ENCODE data around the gene RPE65.
A peak's percentile ranks its signal among the peaks of the same experiment; 100 is the strongest.
"Not testable (repeated sequence)": the region's sequence is repeated elsewhere in the genome, so short reads cannot be mapped to it uniquely, and the experiment has no call there.

The RPE65 gene

DNA sequence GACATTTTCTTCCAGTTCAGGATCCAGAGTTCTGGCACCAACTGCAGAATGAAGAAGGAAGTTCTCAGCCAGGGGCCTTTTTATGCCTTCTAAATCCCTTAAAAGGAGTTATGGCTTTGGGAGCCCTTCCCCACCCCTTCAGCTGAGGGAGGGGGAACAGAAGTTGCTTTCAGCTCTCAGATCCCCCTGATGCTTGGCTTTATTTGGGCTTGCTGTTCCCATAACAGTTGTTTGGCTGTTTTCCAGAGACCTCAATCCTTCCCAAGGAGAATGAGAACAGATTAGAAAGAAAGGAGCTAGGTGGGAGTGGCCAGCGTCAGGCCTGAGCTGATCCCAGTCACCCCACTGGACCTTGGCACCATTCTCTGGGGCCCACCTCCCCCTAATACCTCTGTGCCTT is at the start of gene RPE65:
RPE65 (minus strand) TSS at position 54 of the 400 bp plus-strand sequence; CDS start at position 5, 49 bp downstream.
- DNase-seq (ENCODE audit: low read depth in 3 of 3) = no peak

DNA sequence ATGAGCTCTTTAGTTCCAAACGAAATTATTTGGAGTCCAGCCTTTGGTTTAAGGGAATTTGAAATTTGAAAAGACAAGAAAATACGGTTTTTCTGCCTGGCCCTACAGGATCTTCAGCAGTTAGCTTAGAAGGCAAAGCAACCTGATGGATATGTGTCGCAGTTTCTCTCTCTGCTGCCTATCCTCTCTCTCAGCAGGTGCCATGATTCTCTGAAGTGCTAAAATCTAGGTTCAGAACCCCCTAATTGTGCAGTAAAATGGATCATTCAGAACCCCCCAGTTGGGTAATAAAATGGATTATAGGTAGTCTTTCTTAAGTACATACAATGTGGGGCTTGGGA is 47.6 kb upstream of the RPE65 start:
- no peak for DNase-seq (ENCODE audit: low read depth in 3 of 3)

DNA sequence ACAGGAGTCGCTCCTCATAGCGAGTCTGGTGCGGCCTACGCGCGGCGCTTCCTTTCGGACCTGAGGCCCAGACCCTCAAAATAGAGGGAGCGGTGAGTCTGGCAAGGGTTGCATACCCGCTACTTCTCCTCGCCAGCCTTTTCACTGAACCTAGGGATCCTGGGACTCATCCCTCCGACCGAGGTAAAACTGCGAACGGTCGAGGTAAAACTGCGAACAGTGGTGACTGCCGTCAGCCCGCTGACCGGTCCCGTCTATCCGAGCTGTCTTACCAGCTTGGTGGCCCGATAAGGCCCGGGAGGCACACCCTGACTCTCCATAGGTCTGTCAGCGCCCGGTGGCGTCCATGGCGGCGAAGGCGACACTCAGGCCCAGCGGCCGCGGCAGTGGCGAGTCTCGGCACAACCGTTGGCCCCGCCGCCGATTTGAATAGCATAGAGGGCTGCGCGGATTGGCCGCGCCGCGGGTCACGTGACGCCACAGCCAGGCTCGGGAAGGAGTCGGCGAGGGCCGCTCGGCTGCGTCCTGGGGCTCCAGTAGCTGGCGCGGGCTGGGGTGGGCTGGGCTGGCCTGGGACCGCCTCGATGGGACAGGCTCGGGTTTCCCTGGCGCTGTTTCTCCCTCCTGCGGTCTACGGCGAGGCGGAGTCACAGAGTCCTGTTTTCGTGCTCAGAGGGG is 47.1 kb upstream of the RPE65 start, which contains the start of gene DEPDC1:
DEPDC1 (minus strand) TSS at position 403 of the 678 bp plus-strand sequence; CDS start at position 320, 83 bp downstream.
- DNase-seq (ENCODE audit: low read depth in 3 of 3) = peak; percentile 36 to 51 (median 49)

DNA sequence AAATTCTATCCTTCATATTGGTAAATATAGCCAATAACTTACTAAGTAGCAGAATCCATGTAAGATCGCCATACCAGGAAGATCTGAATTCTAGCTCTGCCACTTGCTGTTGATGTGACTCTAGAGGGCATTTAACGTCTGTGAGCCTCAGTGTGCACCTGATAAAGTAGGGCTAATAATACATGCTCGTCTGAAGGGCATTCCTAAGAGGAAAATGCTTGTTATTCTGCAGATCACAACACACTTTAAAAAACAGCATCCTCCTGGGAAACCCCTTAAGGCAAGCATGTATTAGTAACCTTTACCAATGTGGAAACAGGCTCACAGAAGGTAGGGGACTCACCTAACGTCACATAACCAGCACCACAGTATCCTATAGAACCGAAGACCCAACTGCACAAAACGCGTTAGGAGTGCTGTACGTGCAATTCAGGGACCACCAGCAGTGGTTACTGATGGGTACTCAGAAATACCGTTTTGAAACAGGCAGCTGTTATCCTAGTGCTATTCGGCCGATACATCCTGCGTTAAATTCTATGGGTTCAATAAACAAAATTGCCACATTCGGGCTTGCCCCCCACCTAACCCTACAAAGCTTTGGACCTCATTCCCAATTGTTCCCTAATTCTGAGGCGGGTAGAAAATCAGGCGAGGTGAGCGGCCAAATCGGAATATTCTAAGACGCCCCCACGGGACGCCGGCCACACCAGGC is 46.4 kb upstream of the RPE65 start:
- no peak for DNase-seq (ENCODE audit: low read depth in 3 of 3)

DNA sequence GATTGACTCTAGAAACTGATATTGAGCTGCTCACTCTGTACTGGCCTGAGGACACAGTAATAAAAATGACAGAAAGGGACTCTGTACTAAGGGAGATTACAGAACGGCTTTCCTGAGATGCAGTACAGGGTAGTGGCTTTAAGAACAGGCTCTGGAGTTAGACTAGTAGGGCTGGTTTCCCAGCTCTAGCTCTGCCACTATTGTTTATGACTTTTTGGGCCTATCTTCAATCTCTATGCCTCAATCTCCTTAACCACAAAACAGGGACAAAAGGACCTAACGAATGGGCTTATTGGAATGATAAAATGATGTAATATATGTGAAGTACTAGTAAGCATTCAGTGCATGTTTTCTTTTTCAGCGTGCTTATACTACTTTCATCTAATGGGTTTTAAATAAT is 45.8 kb upstream of the RPE65 start:
- DNase-seq (ENCODE audit: low read depth in 3 of 3) = no peak

DNA sequence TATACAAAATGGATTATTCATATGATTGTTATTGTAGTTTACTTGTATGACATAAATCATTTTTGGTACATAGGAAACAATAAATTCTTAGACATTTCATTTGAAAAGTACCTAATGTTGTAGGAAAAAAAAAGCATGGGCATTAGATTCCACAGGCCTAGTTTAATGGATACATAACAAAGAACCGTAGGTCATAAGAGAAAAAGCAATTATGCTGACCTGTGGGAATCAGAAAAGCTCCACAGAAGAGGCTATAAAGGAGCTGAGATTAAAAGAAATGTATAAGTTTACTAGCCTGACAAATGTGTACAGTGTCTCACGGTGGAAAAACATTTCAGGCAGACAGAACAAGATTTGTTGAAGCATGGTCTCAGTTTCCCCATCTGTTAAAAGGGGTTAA is 43.4 kb upstream of the RPE65 start:
- DNase-seq (ENCODE audit: low read depth in 3 of 3) = no peak

DNA sequence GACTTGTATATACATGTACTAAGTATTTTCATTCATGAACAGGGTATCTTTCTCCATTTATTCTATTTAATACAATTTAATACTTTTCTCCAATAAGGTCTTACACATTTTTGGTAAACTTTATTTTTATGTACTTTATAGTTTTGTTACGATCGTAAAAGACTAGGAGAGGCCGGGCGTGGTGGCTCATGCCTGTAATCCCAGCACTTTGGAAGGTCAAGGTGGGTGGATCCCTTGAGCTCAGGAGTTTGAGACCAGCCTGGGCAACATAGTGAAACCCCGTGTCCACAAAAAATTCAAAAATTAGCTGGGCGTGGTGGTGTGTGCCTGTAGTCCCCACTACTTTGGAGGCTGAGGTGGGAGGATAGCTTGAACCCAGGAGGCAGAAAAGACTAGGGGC is 42.5 kb upstream of the RPE65 start:
- DNase-seq (ENCODE audit: low read depth in 3 of 3) = not testable (repeated sequence)

DNA sequence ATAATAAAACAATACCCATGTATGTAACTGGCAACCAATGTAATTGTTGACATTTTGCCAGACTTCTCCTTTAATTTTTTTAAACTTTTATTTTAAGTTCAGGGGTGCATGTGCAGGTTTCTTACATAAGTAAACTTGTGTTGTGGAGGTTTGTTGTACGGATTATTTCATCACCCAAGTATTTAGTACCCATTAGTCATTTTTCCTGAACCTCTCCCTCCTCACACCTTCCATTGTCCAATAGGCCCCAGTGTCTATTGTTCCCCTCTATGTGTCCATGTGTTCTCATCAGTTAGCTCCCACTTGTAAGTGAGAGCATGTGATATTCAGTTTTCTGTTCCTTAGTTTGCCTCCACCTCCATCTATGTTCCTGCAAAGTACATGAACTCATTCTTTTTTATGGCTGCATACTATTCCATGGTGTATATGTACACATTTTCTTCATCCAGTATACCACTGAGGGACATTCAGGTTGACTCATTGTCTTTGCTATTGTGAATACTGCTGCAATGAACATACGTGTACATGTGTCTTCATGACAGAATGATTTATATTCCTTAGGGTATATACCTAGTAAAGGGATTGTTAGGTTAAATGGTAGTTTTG is 40.4 kb upstream of the RPE65 start:
- DNase-seq (ENCODE audit: low read depth in 3 of 3) = no peak

DNA sequence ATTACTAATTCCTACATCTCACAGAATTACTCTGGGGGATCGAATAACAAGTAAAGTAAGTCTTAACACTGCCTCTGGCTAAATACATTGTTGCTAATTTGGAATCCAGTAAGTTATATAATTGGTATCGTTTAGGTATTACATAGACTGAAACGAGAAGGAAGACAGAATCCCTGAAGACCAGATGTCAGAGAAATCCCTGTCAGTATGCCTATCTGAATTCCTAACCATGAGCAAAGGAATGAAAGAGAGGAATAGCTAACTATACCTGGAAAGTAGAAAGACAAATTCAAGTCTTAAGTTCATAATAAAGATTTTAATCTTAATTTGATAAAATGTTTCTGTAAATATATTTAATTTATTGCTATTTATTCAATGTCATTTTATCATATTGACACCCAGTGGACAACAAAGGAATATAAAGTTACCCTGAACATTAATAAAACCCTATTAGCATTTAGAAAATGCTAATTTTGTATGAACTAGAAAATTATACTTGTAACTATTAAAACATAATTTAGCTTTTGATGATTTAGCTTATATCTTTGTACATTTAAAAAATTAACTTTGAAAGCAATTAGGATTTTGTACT is 35.8 kb upstream of the RPE65 start:
- DNase-seq (ENCODE audit: low read depth in 3 of 3) = no peak

DNA sequence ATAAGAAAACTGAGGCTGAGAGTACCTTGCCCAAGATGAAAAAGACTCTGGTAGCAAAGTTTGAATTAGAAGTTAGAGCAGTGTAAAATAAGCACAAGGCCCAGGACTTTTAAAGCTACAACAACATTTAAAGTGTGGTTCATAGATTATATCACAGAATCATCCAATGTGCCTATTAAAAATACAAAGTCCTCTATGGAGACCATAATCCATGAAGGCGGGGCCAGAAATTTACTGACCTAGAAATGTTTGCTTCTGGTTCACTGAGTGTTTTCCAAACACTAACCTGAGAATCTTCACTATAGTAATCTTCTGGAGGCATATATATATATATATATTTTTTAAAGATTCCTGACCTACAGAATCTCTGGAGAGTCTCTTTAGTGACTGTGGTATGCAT is 34.9 kb upstream of the RPE65 start:
- DNase-seq (ENCODE audit: low read depth in 3 of 3) = no peak

DNA sequence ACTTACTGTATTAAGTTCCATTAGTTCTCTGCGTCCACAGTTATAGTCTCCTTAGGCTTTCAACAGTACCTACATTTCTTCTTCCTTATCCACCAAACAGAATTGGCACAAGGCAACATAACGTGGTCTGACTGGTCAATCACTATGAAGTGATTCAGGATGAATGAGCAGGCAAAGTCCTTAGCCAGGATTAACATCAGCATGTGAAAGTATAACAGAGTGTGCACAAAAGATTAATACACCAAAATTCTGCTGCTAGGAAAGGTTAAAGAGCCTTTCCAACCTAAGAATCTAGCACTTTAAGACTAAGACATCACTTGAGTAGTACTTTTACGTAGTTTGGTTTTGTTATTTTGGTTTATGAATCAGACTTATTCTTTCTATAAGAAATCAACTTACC is 31.3 kb upstream of the RPE65 start:
- no peak for DNase-seq (ENCODE audit: low read depth in 3 of 3)

DNA sequence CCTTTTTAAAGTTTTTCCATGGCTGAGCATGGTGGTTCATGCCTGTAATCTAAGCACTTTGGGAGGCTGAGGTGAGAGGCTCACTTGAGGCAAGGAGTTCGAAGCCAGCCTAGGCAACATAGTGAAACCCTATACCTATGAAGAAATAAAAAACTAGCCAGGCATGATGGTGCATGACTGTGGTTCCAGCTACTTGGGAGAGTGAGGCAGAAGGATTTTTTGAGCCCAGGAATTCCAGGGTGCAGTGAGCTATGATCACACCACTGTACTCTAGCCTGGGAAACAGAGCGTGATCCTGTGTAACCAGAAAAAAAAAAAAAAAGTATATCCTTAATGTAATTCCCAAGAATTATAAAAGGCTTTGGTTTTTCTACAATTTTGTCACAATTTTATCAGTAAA is 29.7 kb upstream of the RPE65 start:
- DNase-seq (ENCODE audit: low read depth in 3 of 3) = no peak

DNA sequence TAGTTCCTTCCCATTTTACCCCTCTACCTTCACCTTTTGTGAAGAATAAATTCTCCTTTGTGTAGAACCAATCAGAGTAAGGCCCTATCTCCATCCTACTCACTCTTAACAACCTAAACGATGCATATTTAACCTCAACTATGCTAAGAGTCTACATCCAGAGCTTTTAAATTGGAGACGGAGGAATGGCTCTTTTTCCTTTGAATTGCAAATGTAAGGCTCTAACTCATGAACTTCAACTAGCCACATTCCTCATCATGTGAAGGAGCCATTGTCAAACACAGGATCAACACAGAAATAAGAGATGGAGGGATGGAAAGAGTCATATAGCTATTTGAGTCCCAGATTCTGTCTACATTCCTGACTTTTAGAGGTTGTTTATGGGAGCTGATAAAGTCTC is 28.9 kb upstream of the RPE65 start:
- no peak for DNase-seq (ENCODE audit: low read depth in 3 of 3)

DNA sequence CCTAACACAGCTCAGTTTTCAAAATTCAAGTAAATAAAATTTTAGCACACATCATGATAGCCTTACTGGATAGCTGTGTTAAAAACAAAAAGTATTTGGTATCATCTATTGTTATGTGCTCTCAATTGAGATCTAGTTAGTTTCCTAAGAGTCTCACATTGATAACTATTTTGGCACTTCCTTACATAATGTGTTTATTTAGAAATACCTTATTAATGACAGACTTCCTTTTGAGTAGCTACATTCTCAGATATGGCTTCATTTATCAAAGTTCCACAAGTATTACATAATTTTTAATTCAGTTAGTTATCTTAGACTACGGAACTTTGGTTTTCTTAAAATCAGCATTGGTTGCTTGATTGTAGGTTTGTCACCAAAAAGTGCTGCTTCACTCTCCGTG is 26.9 kb upstream of the RPE65 start:
- not testable (repeated sequence) for DNase-seq (ENCODE audit: low read depth in 3 of 3)

DNA sequence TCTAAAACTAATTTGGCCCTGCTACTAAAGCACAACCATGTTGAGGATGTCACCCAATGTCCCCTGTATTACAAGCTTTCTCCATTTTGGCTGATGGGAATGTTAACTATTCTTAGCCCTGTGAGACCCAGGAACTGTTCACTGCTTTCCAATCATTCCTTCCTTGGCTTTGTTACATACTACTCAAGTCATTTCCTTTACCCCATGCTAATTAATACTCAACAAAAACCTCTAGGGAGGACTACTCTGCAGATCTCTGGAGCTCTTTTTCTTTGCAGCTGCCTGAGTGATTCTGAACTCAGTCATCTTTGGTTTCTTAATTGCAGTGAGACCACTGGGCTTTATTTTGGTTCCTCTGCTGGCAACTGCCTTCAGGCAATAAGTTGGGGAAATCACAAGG is 23.3 kb upstream of the RPE65 start:
- DNase-seq (ENCODE audit: low read depth in 3 of 3) = no peak

DNA sequence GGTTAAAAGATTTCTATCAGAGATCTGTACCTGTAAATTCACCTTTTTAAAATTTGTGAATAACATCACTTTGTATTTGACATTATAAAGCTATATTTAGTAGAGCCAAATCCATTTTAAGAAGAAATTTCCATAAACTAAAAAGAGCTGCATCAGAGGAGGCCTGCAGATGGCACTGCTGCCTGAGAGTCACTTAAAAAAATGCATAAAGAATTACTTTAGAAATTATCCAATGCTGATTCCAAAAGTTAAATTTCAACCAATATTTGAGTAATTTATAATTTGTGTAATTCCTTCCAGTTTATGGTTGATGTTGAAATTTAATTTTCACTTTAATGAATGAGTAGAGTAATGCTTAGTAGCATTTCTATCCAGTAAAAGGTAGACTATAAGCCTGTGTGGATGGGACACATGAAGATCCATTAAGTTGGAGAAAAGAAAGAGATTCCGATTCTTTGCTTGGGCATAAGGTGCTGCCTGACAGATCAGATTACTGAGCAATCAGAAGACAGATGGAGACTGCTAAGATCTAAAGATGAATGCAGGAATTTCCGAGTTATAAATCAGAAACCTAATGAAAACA is 20.7 kb upstream of the RPE65 start:
- no peak for DNase-seq (ENCODE audit: low read depth in 3 of 3)

DNA sequence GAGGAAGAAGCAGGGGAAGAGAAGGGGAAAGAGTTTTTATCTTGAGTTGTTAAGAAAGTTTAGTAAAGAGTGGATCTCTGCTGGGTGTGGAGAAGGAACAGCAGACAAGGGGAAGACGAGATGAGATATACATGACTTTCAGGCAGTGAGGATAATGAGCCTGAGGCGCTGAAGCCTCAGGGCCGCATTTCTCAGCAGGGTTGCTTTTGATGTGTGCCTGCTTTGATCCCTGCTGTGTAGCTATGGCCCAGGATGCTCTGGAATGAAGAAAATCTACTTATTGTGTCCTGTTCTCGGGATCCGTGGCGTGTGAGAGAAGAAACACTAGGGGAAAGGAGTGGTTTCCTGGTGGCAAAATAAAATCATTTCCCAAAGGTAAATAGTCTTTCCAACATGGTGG is 15.1 kb upstream of the RPE65 start:
- no peak for DNase-seq (ENCODE audit: low read depth in 3 of 3)

DNA sequence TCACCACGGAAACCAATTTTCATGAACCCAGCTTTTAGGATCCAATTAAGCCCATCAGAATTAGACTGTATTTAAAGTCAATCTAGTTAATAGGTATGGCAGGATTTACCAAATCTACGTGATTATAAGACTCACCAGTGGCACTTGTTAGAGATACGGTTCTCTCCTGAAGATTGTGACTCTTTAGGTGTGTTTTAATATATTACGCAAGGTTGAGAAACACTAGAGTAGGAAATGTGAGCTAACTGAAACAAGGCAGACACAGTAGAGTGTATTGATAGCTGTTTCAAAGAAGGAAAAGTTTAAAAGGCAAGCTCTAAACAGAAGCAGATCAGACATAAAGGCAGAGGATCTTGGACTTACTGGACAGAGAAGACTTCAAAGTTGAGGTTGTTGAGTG is 11.2 kb upstream of the RPE65 start:
- DNase-seq (ENCODE audit: low read depth in 3 of 3) = no peak

DNA sequence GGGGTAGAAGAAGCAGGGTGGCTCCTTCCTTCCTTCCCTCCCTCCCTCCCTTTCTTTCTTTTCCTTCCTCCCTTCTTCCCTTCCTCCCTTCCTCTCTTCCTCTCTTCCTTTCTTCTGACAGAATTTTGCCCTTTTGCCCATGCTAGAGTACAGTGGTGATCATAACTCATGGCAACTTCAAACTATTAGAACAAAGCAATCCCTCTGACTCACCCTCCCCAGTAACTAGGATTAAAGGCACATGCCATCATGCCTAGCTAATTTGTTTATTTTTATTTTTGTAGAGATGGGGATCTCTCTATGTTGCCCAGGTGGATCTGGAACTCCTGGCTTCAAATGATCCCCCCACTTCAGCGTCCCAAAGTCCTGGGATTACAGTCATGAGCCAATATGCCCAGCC is 10.0 kb upstream of the RPE65 start:
- no peak for DNase-seq (ENCODE audit: low read depth in 3 of 3)

DNA sequence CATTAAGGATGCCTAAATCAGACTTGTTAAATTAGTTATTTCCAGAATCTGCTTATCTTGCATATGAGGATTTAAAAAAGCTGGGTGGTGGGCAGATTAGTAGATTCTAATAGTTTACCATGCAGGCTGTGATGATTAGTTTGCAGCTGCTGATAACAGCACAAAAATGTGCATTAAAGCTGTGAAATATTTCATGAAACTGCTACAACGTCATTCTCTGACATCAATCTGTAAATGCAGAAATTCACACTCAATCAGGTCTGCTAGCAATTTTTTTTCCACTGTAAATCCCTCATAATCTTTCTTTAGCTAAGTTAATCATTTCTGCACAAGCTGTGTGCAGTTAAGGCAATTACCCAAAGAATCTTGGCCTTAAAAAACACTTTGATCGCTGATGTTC is 9.3 kb upstream of the RPE65 start:
- DNase-seq (ENCODE audit: low read depth in 3 of 3) = no peak

DNA sequence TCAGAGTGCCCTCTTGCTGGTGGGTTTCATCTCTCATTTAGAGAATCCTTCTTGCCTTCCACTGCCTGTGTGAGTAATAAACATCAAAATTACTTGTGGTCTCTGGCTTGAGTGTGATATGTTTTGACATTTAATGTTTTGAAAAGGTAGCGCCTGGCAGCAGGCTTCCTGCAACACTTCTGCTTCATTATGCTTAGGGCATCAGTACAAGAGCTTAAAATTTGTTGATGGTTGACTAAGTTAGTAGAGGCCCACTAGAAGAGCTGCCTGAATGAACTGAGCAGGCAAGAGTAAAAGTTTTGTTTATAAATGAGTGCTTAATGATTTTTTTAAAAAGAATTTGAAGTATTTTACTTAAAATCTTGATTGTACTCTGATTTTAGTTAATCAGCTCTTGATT is 6.4 kb upstream of the RPE65 start:
- no peak for DNase-seq (ENCODE audit: low read depth in 3 of 3)

DNA sequence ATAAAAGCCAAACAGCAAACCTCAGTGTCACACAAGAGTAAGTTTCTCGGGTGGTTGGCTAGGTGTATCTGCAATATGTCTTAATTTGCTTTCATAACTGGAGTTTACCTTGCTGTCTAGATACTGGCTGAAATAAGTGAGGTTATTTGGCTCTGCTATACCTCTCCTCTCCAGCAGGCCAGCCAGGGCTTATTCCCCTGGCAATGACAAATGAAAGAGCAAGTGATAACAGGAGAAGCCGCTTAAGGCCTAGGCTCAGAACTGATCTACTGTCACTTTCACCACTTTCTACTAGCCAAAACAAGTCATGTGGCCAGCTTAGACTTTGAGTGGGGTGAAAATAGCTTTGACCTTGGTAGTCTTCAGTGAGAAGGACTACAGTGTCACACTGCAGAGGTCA is 4.8 kb upstream of the RPE65 start:
- no peak for DNase-seq (ENCODE audit: low read depth in 3 of 3)

Data from stimulated activated CD4-positive, alpha-beta T cell treated with anti-CD3 and anti-CD28 coated beads, TNF-alpha, amount 100 ng/mL, for 4 hours (primary cell).